K562 (cell line): ENCODE measurements around the gene OSTF1.

ENCODE experiments used
- ARHGAP35 ChIP-seq: fragments of 450-650 bp; IDR thresholded peaks from 2 replicates; pipeline ENCODE4 v1.6.1; 2018; ENCODE audit not compliant: partially characterized antibody
- BRF1 ChIP-seq: IDR thresholded peaks from 3 replicates; pipeline ENCODE4 v1.6.1; 2011; ENCODE audit warnings: borderline replicate concordance, mild to moderate bottlenecking; ENCODE audit not compliant: insufficient read length; ENCODE audit errors: extremely low read depth
- CTBP1 ChIP-seq: fragments of 450-650 bp; IDR thresholded peaks from 2 replicates; pipeline ENCODE4 v1.6.1; 2016; ENCODE audit warnings: borderline replicate concordance
- CTCF ChIP-seq, 3 experiments: IDR thresholded peaks in 2 of 3; conservative IDR thresholded peaks in 1 of 3; 2 replicates each; pipeline ENCODE4 v1.5.1; 2011 to 2012; ENCODE audit warnings: low read length in 3 of 3, mild to moderate bottlenecking in 3 of 3, control low read depth in 2 of 3, improper control_type of control experiment in 1 of 3, inconsistent platforms in 1 of 3, low read depth in 1 of 3, mixed read lengths in 1 of 3, moderate library complexity in 1 of 3; ENCODE audit not compliant: insufficient read depth in 2 of 3
- MAFF ChIP-seq: IDR thresholded peaks from 2 replicates; pipeline ENCODE4 v1.6.1; 2012; ENCODE audit warnings: low read length, improper control_type of control experiment
- MAFG ChIP-seq: fragments of 450-650 bp; conservative IDR thresholded peaks from 2 replicates; pipeline ENCODE4 v1.6.1; 2016; ENCODE audit warnings: missing genetic modification characterization, missing compliant biosample characterization
- MAZ ChIP-seq, 2 experiments: fragments of 450-650 bp in 1 of 2; sonication (generic) in 1 of 2; formaldehyde crosslinking; IDR thresholded peaks in 1 of 2; conservative IDR thresholded peaks in 1 of 2; 2 replicates each; pipeline versions ENCODE4 v1.4.0 to v1.5.0; 2020; ENCODE audit warnings: mild to moderate bottlenecking in 1 of 2, missing genetic modification reagents in 1 of 2
- NCOA6 ChIP-seq: fragments of 450-650 bp; IDR thresholded peaks from 2 replicates; pipeline ENCODE4 v1.6.1; 2017; ENCODE audit warnings: mild to moderate bottlenecking
- POLR2AphosphoS2 ChIP-seq: IDR thresholded peaks from 2 replicates; pipeline ENCODE4 v1.6.1; 2012; ENCODE audit warnings: low read length, improper control_type of control experiment
- POLR2G ChIP-seq: fragments of 200-400 bp; formaldehyde crosslinking; IDR thresholded peaks from 2 replicates; pipeline ENCODE4 v1.6.1; 2017; ENCODE audit warnings: low read depth, mild to moderate bottlenecking, antibody characterized with exemption, low read length, moderate library complexity
- SIN3A ChIP-seq, 2 experiments: fragments of 150-350 bp in 1 of 2; IDR thresholded peaks; 2 replicates each; pipeline ENCODE4 v1.6.1; 2011 to 2016; ENCODE audit warnings: borderline replicate concordance in 2 of 2, low read depth in 2 of 2, low read length in 2 of 2, mild to moderate bottlenecking in 2 of 2, moderate library complexity in 2 of 2; ENCODE audit not compliant: control insufficient read depth in 1 of 2
- SREBF2 ChIP-seq: sonication (generic); formaldehyde crosslinking; IDR thresholded peaks from 2 replicates; pipeline ENCODE4 v1.4.0; 2020; ENCODE audit warnings: mild to moderate bottlenecking, missing genetic modification reagents
- YY1 ChIP-seq, 3 experiments: IDR thresholded peaks; 2 replicates each; pipeline ENCODE4 v1.6.1; 2011; ENCODE audit warnings: low read length in 2 of 3, mild to moderate bottlenecking in 2 of 3, moderate library complexity in 2 of 3, borderline replicate concordance in 1 of 3, control low read depth in 1 of 3, low read depth in 1 of 3; ENCODE audit not compliant: insufficient read depth in 3 of 3, insufficient replicate concordance in 2 of 3, control insufficient read depth in 1 of 3, insufficient read length in 1 of 3; ENCODE audit errors: extremely low read depth in 1 of 3
- TF ChIP-seq, protein P1 (sequence below), 2 experiments: fragments of 450-650 bp; formaldehyde crosslinking in 1 of 2; IDR thresholded peaks; 2 replicates each; pipeline versions ENCODE4 v1.4.0 to v1.6.1; 2014 to 2020; ENCODE audit warnings: mild to moderate bottlenecking in 2 of 2, borderline replicate concordance in 1 of 2, low read depth in 1 of 2

DNA sequence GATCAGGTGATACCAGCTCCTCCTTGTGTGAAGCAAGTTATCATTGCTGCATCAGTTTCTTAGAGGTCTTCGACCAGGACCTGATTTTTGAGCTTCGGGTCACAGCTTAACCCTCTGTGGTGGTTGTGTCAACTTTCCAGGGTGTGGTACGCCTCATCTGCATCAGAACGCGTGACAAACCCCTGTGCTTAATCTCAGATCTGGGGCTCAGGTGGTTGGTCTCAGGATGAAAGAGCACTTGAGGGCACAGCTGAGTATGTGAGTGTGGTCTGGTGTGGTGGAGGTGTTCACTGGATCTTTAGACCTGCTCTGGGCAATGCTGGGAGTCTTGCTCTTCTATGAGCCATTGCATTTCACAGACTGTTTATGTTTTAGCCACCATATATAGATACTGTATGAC lies 64.1 kb downstream of the OSTF1 start:
- TF ChIP-seq MAZ (CRISPR knock-in tag; conservative IDR thresholded peaks at IDR 0.05 in 1 of 2, IDR thresholded peaks at IDR 0.05 in 1 of 2) (no peak), YY1 (IDR thresholded peaks at IDR 0.05; ENCODE audit: borderline replicate concordance in 1 of 3, control insufficient read depth in 1 of 3, extremely low read depth in 1 of 3, insufficient read depth in 3 of 3, insufficient read length in 1 of 3, insufficient replicate concordance in 2 of 3, low read depth in 1 of 3, low read length in 2 of 3) (no peak), MAFG (tag) (no peak), SREBF2 (CRISPR knock-in tag) (no peak), CTCF (IDR thresholded peaks at IDR 0.05 in 2 of 3, conservative IDR thresholded peaks at IDR 0.05 in 1 of 3; ENCODE audit: insufficient read depth in 2 of 3, low read depth in 1 of 3, low read length in 3 of 3) (no peak), POLR2G (no peak), POLR2AphosphoS2 (no peak), NCOA6 (no peak), ARHGAP35 (no peak), MAFF (no peak), BRF1 (no peak), SIN3A (IDR thresholded peaks at IDR 0.05; ENCODE audit: borderline replicate concordance in 2 of 2, control insufficient read depth in 1 of 2, low read depth in 2 of 2, low read length in 2 of 2) (no peak), CTBP1 (no peak)
- TF ChIP-seq, protein P1, sequence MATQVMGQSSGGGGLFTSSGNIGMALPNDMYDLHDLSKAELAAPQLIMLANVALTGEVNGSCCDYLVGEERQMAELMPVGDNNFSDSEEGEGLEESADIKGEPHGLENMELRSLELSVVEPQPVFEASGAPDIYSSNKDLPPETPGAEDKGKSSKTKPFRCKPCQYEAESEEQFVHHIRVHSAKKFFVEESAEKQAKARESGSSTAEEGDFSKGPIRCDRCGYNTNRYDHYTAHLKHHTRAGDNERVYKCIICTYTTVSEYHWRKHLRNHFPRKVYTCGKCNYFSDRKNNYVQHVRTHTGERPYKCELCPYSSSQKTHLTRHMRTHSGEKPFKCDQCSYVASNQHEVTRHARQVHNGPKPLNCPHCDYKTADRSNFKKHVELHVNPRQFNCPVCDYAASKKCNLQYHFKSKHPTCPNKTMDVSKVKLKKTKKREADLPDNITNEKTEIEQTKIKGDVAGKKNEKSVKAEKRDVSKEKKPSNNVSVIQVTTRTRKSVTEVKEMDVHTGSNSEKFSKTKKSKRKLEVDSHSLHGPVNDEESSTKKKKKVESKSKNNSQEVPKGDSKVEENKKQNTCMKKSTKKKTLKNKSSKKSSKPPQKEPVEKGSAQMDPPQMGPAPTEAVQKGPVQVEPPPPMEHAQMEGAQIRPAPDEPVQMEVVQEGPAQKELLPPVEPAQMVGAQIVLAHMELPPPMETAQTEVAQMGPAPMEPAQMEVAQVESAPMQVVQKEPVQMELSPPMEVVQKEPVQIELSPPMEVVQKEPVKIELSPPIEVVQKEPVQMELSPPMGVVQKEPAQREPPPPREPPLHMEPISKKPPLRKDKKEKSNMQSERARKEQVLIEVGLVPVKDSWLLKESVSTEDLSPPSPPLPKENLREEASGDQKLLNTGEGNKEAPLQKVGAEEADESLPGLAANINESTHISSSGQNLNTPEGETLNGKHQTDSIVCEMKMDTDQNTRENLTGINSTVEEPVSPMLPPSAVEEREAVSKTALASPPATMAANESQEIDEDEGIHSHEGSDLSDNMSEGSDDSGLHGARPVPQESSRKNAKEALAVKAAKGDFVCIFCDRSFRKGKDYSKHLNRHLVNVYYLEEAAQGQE (IDR thresholded peaks at IDR 0.05; ENCODE audit: borderline replicate concordance) = no peak
- TF ChIP-seq, protein P1 (CRISPR knock-in tag; IDR thresholded peaks at IDR 0.05; ENCODE audit: low read depth) = no peak
